SK-N-SH (cell line): Measurements from ENCODE around the gene HOXA6. TPM values are rescaled to one million over a fixed set of nuclear protein-coding genes. Genes with fewer than 3 reads are reported as not detected.

Experiments
- CTCF ChIA-PET: fragments of 300-600, 350-600 bp; formaldehyde crosslinking; extraction: SDS; loops from one replicate; lab custom pipeline; 2021; lab: Yijun Ruan, JAX
- POLR2A ChIA-PET: fragments of 350-600 bp; sonication (Branson Sonifier 250); formaldehyde crosslinking; extraction: SDS; loops from one replicate; lab custom pipeline; 2020; ENCODE audit warnings: antibody characterized with exemption, inconsistent platforms; lab: Yijun Ruan, JAX
- DNase-seq: peaks from one replicate; pipeline ENCODE4 v3.0.0; 2012
- H2AFZ ChIP-seq: fragments of 200-600 bp; sonication (generic); 2 replicates; pipeline ENCODE4 v1.8.1; 2016; ENCODE audit warnings: antibody characterized with exemption, mild to moderate bottlenecking, low read depth
- H3F3A ChIP-seq: fragments of 200-600 bp; sonication (generic); replicated peaks from 2 replicates; pipeline ENCODE3; 2016; ENCODE audit warnings: antibody characterized with exemption, mild to moderate bottlenecking; ENCODE audit not compliant: insufficient read depth
- H3K27ac ChIP-seq, 2 experiments: fragments of 200-500 bp in 1 of 2; fragments of 200-600 bp in 1 of 2; sonication (Bioruptor generic) in 1 of 2; sonication (generic), shearing (Covaris generic) in 1 of 2; 2 replicates each; pipeline versions ENCODE4 v1.5.1 to v1.6.1; 2014 to 2016; ENCODE audit warnings: low read depth in 2 of 2, inconsistent platforms in 1 of 2, low read length in 1 of 2, mild to moderate bottlenecking in 1 of 2, mixed read lengths in 1 of 2
- H3K27me3 ChIP-seq: fragments of 200-600 bp; sonication (generic), shearing (Covaris generic); 2 replicates; pipeline ENCODE4 v1.6.1; 2016; ENCODE audit warnings: mixed run types; ENCODE audit not compliant: insufficient read depth
- H3K36me3 ChIP-seq, 2 experiments: fragments of 200-500 bp in 1 of 2; fragments of 200-600 bp in 1 of 2; sonication (Bioruptor generic) in 1 of 2; sonication (generic) in 1 of 2; replicated peaks in 1 of 2; 2 replicates each; pipeline versions ENCODE3 to v1.5.1; 2014 to 2016; ENCODE audit warnings: low read length in 1 of 2, mild to moderate bottlenecking in 1 of 2; ENCODE audit not compliant: insufficient read depth in 2 of 2, control insufficient read depth in 1 of 2
- H3K4me1 ChIP-seq, 2 experiments: fragments of 200-500 bp in 1 of 2; fragments of 200-600 bp in 1 of 2; sonication (Bioruptor generic) in 1 of 2; sonication (generic), shearing (Covaris generic) in 1 of 2; 2 replicates each; pipeline versions ENCODE4 v1.5.1 to v1.6.1; 2014 to 2016; ENCODE audit warnings: low read depth in 1 of 2, low read length in 1 of 2, mixed run types in 1 of 2; ENCODE audit not compliant: insufficient read depth in 2 of 2, control insufficient read depth in 1 of 2
- H3K4me2 ChIP-seq: fragments of 200-600 bp; sonication (generic), shearing (Covaris generic); 2 replicates; pipeline ENCODE4 v1.6.1; 2017; ENCODE audit warnings: mixed run types
- H3K4me3 ChIP-seq, 2 experiments: fragments of 200-500 bp in 1 of 2; fragments of 200-600 bp in 1 of 2; sonication (Bioruptor generic) in 1 of 2; sonication (generic), shearing (Covaris generic) in 1 of 2; 2 replicates each; pipeline versions ENCODE4 v1.5.1 to v1.8.1; 2014 to 2016; ENCODE audit warnings: low read depth in 2 of 2, inconsistent platforms in 1 of 2, low read length in 1 of 2, mild to moderate bottlenecking in 1 of 2, mixed read lengths in 1 of 2, moderate library complexity in 1 of 2
- H3K79me2 ChIP-seq: fragments of 200-600 bp; sonication (generic); 2 replicates; pipeline ENCODE4 v1.8.1; 2017; ENCODE audit warnings: mild to moderate bottlenecking; ENCODE audit not compliant: insufficient read depth
- H3K9ac ChIP-seq: fragments of 200-600 bp; sonication (generic); 2 replicates; pipeline ENCODE4 v1.6.1; 2017; ENCODE audit warnings: mixed run types
- H3K9me2 ChIP-seq: fragments of 200-600 bp; sonication (generic); 2 replicates; pipeline ENCODE4 v1.6.1; 2017; ENCODE audit warnings: mixed run types
- H3K9me3 ChIP-seq: fragments of 200-600 bp; sonication (generic); 2 replicates; pipeline ENCODE4 v1.6.1; 2017; ENCODE audit warnings: mixed run types, mild to moderate bottlenecking, moderate library complexity
- H4K20me1 ChIP-seq: fragments of 200-600 bp; sonication (generic); 2 replicates; pipeline ENCODE4 v1.6.1; 2017; ENCODE audit warnings: mild to moderate bottlenecking, mixed run types; ENCODE audit not compliant: insufficient read depth
- CHD2 ChIP-seq: fragments of 150-350 bp; IDR thresholded peaks from 2 replicates; pipeline ENCODE4 v1.6.1; 2018; ENCODE audit warnings: low read length; ENCODE audit not compliant: partially characterized antibody
- CTCF ChIP-seq: fragments of 200-600 bp; sonication (generic); IDR thresholded peaks from 2 replicates; pipeline ENCODE4 v1.6.1; 2017; ENCODE audit warnings: antibody characterized with exemption, mild to moderate bottlenecking, moderate library complexity
- FOSL2 ChIP-seq: IDR thresholded peaks from 2 replicates; pipeline ENCODE4 v1.4.0; 2012; ENCODE audit warnings: low read depth, mild to moderate bottlenecking, moderate library complexity, borderline replicate concordance
- FOXM1 ChIP-seq: IDR thresholded peaks from 2 replicates; pipeline ENCODE4 v1.4.0; 2012; ENCODE audit warnings: low read depth, mild to moderate bottlenecking
- NFIC ChIP-seq: IDR thresholded peaks from 2 replicates; pipeline ENCODE4 v1.4.0; 2012; ENCODE audit warnings: borderline replicate concordance
- POLR2AphosphoS5 ChIP-seq: IDR thresholded peaks from 2 replicates; pipeline ENCODE4 v1.6.1; 2012; ENCODE audit warnings: low read depth, low read length
- REST ChIP-seq: IDR thresholded peaks from 2 replicates; pipeline ENCODE4 v1.6.1; 2012; ENCODE audit warnings: mild to moderate bottlenecking, low read depth, low read length, moderate library complexity
- SIN3A ChIP-seq: IDR thresholded peaks from 2 replicates; pipeline ENCODE4 v1.6.1; 2012; ENCODE audit warnings: low read depth, mild to moderate bottlenecking, low read length, moderate library complexity, borderline replicate concordance
- TAF1 ChIP-seq: IDR thresholded peaks from 2 replicates; pipeline ENCODE4 v1.6.1; 2012; ENCODE audit warnings: low read depth, mild to moderate bottlenecking, low read length, moderate library complexity, borderline replicate concordance
- TEAD4 ChIP-seq: IDR thresholded peaks from 2 replicates; pipeline ENCODE4 v1.4.0; 2012; ENCODE audit warnings: mild to moderate bottlenecking, borderline replicate concordance; ENCODE audit not compliant: insufficient read depth
- USF1 ChIP-seq: IDR thresholded peaks from 2 replicates; pipeline ENCODE4 v1.4.0; 2012; ENCODE audit warnings: low read depth, borderline replicate concordance
- ZBTB33 ChIP-seq: IDR thresholded peaks from 2 replicates; pipeline ENCODE4 v1.4.0; 2012; ENCODE audit warnings: low read depth, borderline replicate concordance
- WGBS: methylation state at CpG from one replicate; pipeline ENCODE4 v1.1.6; 2017; ENCODE audit warnings: low lambda C conversion rate; 5-methylcytosine and 5-hydroxymethylcytosine counted together
- polyA plus RNA-seq, 3 experiments: library from polyadenylated mRNA; depleted of rRNA; stranded (reverse); fragments of >200 nt; gene quantifications; 2 replicates each; pipeline ENCODE4 v1.2.3, GENCODE V29; 2012

Gene HOXA6
- polyA plus RNA-seq, 1 of the 3 experiments (the other 2 are of a cell fraction), result not detected

GRCh38 chr7:27123007-27123476 lies 24.5 kb downstream of the HOXA6 start:
- no peak overlapping the region for H3K9ac ChIP-seq
- CTCF ChIA-PET, result interaction anchor here (1.1 kb wide), 1 partner anchor 28 kb away, joined by 3 read pairs; no protein-coding TSS in a partner anchor
- no peak for DNase-seq
- no peaks in the 10 kb centered on the region for H4K20me1 ChIP-seq
- no peak overlapping the region for H3K27ac ChIP-seq
- no peaks in the 10 kb centered on the region for H3K79me2 ChIP-seq
- H3K27me3 ChIP-seq, result peaks cover 96% of the 10 kb centered on the region
- H3K9me2 ChIP-seq, result no peaks in the 10 kb centered on the region
- H2AFZ ChIP-seq, result no peak overlapping the region
- H3F3A ChIP-seq, result no peaks in the 10 kb centered on the region
- no peak for TF ChIP-seq FOXM1
- no peak for TF ChIP-seq CTCF
- no peak for TF ChIP-seq REST
- TF ChIP-seq SIN3A, result no peak
- no peak for TF ChIP-seq ZBTB33
- no peak for TF ChIP-seq NFIC
- TF ChIP-seq TAF1, result no peak
- TF ChIP-seq POLR2AphosphoS5, result no peak
- no peak for TF ChIP-seq FOSL2
- TF ChIP-seq USF1, result no peak
- no peak for TF ChIP-seq CHD2
- no peak for TF ChIP-seq TEAD4
- no peaks in the 10 kb centered on the region for H3K9me3 ChIP-seq
- POLR2A ChIA-PET, result no interaction called here
- no peak overlapping the region for H3K4me2 ChIP-seq
- 11% methylated on average over 10 of the region's 14 CpGs for WGBS
- H3K36me3 ChIP-seq, result no peaks in the 10 kb centered on the region
- no peaks in the 10 kb centered on the region for H3K4me1 ChIP-seq
- H3K4me3 ChIP-seq, result no peak overlapping the region
